SU-DHL-6 (cell line): ENCODE results near the gene PPA2.

ENCODE experiments used
- H2AFZ ChIP-seq: fragments of 200-600 bp; sonication (generic); 2 replicates; pipeline ENCODE4 v1.6.1; 2014; ENCODE audit warnings: low read depth, mild to moderate bottlenecking, moderate library complexity, mixed read lengths, antibody characterized with exemption, low read length; ENCODE audit not compliant: severe bottlenecking
- H3F3A ChIP-seq: fragments of 200-600 bp; shearing (Covaris generic); 2 replicates; pipeline ENCODE4 v1.6.0; 2016; ENCODE audit warnings: antibody characterized with exemption, mild to moderate bottlenecking; ENCODE audit not compliant: insufficient read depth
- H3K27ac ChIP-seq: fragments of 200-600 bp; sonication (generic); 2 replicates; pipeline ENCODE4 v1.5.1; 2016; ENCODE audit warnings: low read depth, mild to moderate bottlenecking, low read length, moderate library complexity, mixed read lengths
- H3K27me3 ChIP-seq: fragments of 200-600 bp; sonication (generic), shearing (Covaris generic); 2 replicates; pipeline ENCODE4 v1.6.0; 2014; ENCODE audit warnings: mild to moderate bottlenecking, low read length
- H3K36me3 ChIP-seq: fragments of 200-600 bp; sonication (generic); 2 replicates; pipeline ENCODE4 v1.6.1; 2014; ENCODE audit warnings: mild to moderate bottlenecking, low read length, mixed read lengths
- H3K4me2 ChIP-seq: fragments of 300-600, 200-600 bp; shearing (Covaris generic), sonication (generic); 2 replicates; pipeline ENCODE4 v1.6.0; 2014; ENCODE audit warnings: low read length, low read depth, mild to moderate bottlenecking; ENCODE audit not compliant: poor library complexity, severe bottlenecking
- H3K4me3 ChIP-seq: fragments of 200-600 bp; sonication (generic); 2 replicates; pipeline ENCODE4 v1.5.1; 2014; ENCODE audit warnings: antibody characterized with exemption, low read length, mild to moderate bottlenecking, mixed read lengths; ENCODE audit not compliant: insufficient read depth, poor library complexity, severe bottlenecking
- H3K79me2 ChIP-seq: fragments of 200-600 bp; sonication (generic); 2 replicates; pipeline ENCODE4 v1.6.1; 2014; ENCODE audit warnings: mild to moderate bottlenecking, low read length, moderate library complexity; ENCODE audit not compliant: insufficient read depth
- H3K9ac ChIP-seq: fragments of 200-600 bp; sonication (generic); 2 replicates; pipeline ENCODE4 v1.7.0; 2014; ENCODE audit warnings: mild to moderate bottlenecking, low read length
- H3K9me2 ChIP-seq: fragments of 200-600 bp; sonication (generic); replicated peaks from 2 replicates; pipeline ENCODE4 v1.6.1; 2014; ENCODE audit warnings: low read length; ENCODE audit not compliant: insufficient read depth
- H3K9me3 ChIP-seq: fragments of 200-600 bp; sonication (generic); 2 replicates; pipeline ENCODE4 v1.6.1; 2014; ENCODE audit warnings: low read length, mixed read lengths; ENCODE audit not compliant: insufficient read depth
- H4K20me1 ChIP-seq: fragments of 200-600 bp; sonication (generic); 2 replicates; pipeline ENCODE4 v1.6.1; 2014; ENCODE audit warnings: low read depth, mild to moderate bottlenecking, antibody characterized with exemption, low read length, moderate library complexity, mixed read lengths
- EZH2phosphoT487 ChIP-seq: fragments of 200-600 bp; sonication (generic), shearing (Covaris generic); conservative IDR thresholded peaks from 2 replicates; pipeline ENCODE4 v1.6.1; 2018; ENCODE audit warnings: mild to moderate bottlenecking, antibody characterized with exemption, low read length, moderate library complexity, mixed read lengths
- TF ChIP-seq, protein P1 (sequence below): fragments of 200-600 bp; sonication (generic); IDR thresholded peaks from one replicate; pipeline ENCODE4 v1.5.1; 2017; ENCODE audit warnings: antibody characterized with exemption, mild to moderate bottlenecking, low read length, moderate library complexity; ENCODE audit not compliant: insufficient read depth, poor library complexity, severe bottlenecking

The PPA2 gene

DNA sequence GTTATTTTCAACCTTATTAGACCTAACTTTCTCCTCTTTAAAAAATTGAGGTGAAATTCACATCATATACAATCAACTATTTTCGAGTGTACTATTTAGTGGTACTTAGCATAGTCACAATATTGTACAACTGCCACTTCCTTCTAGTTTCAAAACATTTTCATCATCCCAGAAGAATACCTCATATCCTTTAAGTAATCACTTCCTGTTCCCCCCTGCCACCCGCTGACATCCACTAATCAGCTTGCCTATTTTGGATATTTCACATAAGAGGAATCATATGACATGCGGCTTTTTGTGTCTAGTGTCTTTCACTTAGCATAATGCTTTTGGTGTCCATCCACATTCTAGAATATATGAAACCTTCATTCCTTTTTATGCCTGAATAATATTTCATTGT lies 10.0 kb upstream of the PPA2 start:
- no peak overlapping the region for H3K27ac ChIP-seq
- no peaks in the 10 kb centered on the region for H3K27me3 ChIP-seq
- H4K20me1 ChIP-seq = no peaks in the 10 kb centered on the region
- no peaks in the 10 kb centered on the region for H3K9me2 ChIP-seq
- H3K79me2 ChIP-seq = no peaks in the 10 kb centered on the region
- no peak overlapping the region for H3K4me3 ChIP-seq
- no peaks in the 10 kb centered on the region for H3K36me3 ChIP-seq
- H3K9ac ChIP-seq = no peak overlapping the region
- H3F3A ChIP-seq = no peaks in the 10 kb centered on the region
- no peak overlapping the region for H3K4me2 ChIP-seq
- TF ChIP-seq, protein P1, sequence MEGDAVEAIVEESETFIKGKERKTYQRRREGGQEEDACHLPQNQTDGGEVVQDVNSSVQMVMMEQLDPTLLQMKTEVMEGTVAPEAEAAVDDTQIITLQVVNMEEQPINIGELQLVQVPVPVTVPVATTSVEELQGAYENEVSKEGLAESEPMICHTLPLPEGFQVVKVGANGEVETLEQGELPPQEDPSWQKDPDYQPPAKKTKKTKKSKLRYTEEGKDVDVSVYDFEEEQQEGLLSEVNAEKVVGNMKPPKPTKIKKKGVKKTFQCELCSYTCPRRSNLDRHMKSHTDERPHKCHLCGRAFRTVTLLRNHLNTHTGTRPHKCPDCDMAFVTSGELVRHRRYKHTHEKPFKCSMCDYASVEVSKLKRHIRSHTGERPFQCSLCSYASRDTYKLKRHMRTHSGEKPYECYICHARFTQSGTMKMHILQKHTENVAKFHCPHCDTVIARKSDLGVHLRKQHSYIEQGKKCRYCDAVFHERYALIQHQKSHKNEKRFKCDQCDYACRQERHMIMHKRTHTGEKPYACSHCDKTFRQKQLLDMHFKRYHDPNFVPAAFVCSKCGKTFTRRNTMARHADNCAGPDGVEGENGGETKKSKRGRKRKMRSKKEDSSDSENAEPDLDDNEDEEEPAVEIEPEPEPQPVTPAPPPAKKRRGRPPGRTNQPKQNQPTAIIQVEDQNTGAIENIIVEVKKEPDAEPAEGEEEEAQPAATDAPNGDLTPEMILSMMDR = no peak
- no peak for TF ChIP-seq EZH2phosphoT487
- no peak overlapping the region for H2AFZ ChIP-seq
- H3K9me3 ChIP-seq = no peaks in the 10 kb centered on the region

DNA sequence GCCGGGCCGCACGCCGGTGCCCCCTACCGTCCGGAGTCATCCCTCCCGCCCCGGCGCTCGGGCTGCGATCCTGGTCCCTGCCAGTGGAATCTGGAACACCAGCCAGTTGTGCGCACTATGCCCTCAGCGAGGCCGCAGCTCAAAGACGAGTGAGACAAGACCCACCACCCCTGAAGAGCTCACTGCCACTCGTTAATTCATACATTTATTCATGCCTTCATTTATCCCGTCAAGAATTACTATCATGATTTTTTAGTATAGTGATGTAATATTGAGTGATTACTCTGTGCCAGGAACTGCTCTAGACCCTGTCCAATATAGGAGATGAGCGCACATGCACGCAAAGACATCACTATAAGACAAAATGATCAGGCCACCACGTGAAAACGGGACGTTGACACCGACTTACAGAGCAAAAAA lies 247 bp upstream of the PPA2 start:
- peaks cover 39% of the 10 kb centered on the region for H3K79me2 ChIP-seq
- no peaks in the 10 kb centered on the region for H3K27me3 ChIP-seq
- no peaks in the 10 kb centered on the region; the same call in 1 of the 2 replicates for H3F3A ChIP-seq
- peak overlapping the region; percentile 94 for H3K4me2 ChIP-seq
- H3K4me3 ChIP-seq = no peak overlapping the region
- H3K9me2 ChIP-seq = no peaks in the 10 kb centered on the region
- H4K20me1 ChIP-seq = no peaks in the 10 kb centered on the region
- H3K36me3 ChIP-seq = no peaks in the 10 kb centered on the region
- no peak overlapping the region for H2AFZ ChIP-seq
- peak overlapping the region; percentile 79 for H3K9ac ChIP-seq
- H3K9me3 ChIP-seq = no peaks in the 10 kb centered on the region
- H3K27ac ChIP-seq = no peak overlapping the region; the same call in 1 of the 2 replicates
- TF ChIP-seq, protein P1 = peak; percentile 35
- TF ChIP-seq EZH2phosphoT487 = no peak

DNA sequence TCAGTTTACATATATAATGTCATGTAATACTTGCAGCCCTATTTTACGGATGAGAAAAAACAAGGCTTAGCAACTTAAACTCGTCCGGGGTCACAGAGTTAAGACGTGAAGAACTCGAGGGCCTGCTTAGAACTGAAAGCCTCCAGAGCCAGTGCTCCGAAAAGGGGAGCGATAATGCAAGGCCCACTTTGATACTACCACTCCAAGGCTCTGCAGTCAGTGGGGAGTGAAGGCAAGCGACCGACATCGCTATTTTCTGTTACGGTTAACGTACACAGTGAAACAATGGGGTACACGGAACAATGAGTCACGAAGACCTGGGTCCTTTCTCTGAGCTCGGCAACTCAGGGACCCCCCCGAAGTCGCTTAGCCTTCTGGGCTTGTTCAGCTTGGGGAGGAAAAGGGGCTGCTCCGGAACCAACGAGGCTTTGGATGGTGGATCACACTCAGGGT lies 965 bp downstream of the PPA2 start:
- H2AFZ ChIP-seq = peak overlapping the region; percentile 72
- H3K9me3 ChIP-seq = no peaks in the 10 kb centered on the region
- peak overlapping the region; percentile 73 for H3K27ac ChIP-seq
- no peaks in the 10 kb centered on the region for H3K27me3 ChIP-seq
- peak overlapping the region; percentile 79 for H3K9ac ChIP-seq
- H4K20me1 ChIP-seq = no peaks in the 10 kb centered on the region
- H3K36me3 ChIP-seq = no peaks in the 10 kb centered on the region
- peak overlapping the region; percentile 69 for H3K4me3 ChIP-seq
- no peaks in the 10 kb centered on the region; the same call in 1 of the 2 replicates for H3F3A ChIP-seq
- H3K4me2 ChIP-seq = peak overlapping the region; percentile 94
- H3K79me2 ChIP-seq = peaks cover 51% of the 10 kb centered on the region
- no peaks in the 10 kb centered on the region for H3K9me2 ChIP-seq
- TF ChIP-seq, protein P1 = no peak
- TF ChIP-seq EZH2phosphoT487 = no peak
